Astrocyte (in vitro differentiated cells and primary cell): Measurements from ENCODE around the gene PHKG2.

ENCODE experiments used
- CTCF ChIP-seq: IDR thresholded peaks from 2 replicates; pipeline ENCODE4 v1.5.1; 2011; ENCODE audit warnings: low read depth, mild to moderate bottlenecking, inconsistent platforms, low read length, moderate library complexity; ENCODE audit not compliant: insufficient read depth
- EZH2 ChIP-seq: IDR thresholded peaks from 2 replicates; pipeline ENCODE4 v1.6.1; 2012; ENCODE audit warnings: mild to moderate bottlenecking, low read length, inconsistent platforms; ENCODE audit not compliant: insufficient read depth

- TF ChIP-seq CTCF (no peak), EZH2 (no peak)
Measured at GRCh38 chr16:30780021-30780420, 31.8 kb downstream of the PHKG2 start.
